ENCODE results near the gene RGPD6.
"Not testable (repeated sequence)": the region's sequence is repeated elsewhere in the genome, so short reads cannot be mapped to it uniquely, and the experiment has no call there.

Gene RGPD6

DNA sequence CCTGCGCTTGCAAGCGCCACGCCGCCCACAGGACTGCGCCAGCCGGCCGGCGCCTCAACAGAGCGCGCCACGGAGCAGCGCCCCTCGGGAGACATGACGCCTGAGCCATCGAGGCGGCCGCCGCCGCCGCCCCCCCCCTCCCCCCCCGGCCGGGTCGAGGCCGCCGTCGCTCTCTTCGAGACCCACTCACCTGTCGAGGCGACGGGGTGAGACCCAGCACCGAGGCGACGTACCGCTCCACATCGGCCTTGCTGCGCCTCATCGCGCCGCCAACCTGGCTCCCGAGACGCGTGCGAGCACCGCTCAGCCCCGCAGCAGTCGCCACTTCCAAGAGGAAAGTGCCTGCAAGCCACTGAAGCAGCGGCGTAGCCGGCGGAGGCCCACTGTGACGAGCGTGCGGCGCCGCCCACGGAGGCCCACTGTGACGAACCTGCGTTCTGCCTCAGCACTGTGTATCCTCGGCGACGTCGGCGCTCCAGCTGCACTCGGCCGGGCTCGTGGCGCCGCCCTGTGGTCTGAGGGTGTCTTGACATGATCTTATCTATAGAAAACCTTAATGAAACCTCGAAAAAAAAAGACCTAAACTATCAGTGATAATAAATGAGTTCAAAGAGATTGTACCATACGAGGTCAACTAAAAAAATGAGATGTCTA is at the start of gene RGPD6:
RGPD6 (minus strand) TSS at position 460 of the 654 bp plus-strand sequence; CDS start at position 262, 198 bp downstream.
- not testable (repeated sequence) for H3K27ac ChIP-seq

DNA sequence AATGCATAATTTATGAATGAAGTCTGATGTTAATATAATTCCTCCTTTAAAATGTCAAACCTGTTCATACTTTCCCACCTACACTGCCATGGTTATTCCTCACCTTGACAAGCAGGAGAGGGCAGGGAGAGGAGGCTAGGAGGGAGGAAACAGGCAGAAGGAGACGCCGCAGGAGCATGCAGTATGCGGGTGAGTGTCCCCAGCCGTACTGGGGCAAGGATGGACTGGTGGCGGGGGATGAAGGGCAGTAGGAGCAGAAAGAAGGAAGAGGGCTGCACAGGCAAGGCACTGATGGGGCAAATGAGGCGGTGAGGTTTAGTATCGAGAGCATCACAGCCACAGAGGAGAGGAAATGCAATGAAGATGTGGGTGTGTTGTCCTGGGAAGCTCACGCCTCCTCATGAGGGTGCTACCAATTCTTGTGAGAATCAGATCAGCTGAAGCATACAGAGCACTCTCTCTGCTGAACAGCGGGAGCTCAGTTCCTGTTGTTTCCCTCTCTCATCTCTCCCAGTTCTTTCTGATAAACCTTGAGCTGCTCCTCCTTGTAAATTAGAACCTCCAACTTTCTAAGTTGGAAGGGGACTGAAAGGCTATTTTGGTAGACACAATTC is 42.4 kb upstream of the RGPD6 start:
- not testable (repeated sequence) for H3K27ac ChIP-seq

DNA sequence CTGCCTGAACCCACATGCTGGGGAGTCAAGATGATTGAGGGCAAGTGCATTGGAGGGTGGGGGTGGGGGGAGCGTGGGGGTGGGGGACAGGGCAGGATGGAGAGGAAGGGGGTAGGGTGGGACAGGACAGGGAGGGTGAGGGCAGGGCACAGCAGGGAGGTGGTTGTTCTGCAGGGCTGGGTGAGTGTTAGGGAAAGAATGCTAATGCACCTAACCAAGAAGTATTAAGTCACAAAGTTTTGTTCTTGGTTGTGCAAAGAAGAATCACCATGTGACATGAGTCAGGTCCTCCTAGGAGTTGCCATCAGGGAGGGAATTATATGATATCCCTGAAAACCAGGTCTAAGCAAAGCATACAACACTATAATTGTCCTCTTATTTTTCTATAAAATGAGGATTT is 36.9 kb upstream of the RGPD6 start:
- not testable (repeated sequence) for H3K27ac ChIP-seq

DNA sequence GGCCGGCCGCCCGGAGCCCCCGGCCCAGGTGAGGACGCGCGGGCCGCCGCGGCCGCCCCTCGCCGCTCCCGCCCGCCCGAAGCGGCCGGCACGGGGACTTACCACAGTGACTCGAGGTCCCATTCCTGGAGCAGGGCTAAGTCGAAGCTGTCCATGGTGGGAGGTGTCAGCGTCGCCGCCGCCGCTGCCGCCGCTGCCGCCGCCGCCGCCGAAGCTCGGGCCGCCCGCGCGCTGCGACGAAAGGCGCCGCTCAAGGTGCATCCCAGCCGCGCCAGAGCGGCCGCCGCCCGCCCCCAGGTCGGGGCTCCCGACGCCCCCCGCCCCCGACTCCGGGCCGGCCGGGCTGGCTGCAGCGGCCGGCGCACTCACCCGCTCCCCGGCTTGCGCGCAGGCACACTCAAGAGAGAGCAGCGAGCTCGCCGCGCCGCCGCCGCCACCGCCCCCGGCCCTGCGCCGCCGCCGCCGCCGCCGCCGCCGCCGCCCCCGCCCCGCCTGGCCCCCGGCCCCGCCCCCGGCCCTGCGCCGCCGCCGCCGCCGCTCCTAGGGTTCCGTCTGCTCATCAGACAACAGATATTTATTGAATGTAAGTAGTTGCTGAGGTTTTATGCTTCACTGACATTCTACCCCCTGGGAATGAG is 33.7 kb upstream of the RGPD6 start:
- H3K27ac ChIP-seq: not testable (repeated sequence)

DNA sequence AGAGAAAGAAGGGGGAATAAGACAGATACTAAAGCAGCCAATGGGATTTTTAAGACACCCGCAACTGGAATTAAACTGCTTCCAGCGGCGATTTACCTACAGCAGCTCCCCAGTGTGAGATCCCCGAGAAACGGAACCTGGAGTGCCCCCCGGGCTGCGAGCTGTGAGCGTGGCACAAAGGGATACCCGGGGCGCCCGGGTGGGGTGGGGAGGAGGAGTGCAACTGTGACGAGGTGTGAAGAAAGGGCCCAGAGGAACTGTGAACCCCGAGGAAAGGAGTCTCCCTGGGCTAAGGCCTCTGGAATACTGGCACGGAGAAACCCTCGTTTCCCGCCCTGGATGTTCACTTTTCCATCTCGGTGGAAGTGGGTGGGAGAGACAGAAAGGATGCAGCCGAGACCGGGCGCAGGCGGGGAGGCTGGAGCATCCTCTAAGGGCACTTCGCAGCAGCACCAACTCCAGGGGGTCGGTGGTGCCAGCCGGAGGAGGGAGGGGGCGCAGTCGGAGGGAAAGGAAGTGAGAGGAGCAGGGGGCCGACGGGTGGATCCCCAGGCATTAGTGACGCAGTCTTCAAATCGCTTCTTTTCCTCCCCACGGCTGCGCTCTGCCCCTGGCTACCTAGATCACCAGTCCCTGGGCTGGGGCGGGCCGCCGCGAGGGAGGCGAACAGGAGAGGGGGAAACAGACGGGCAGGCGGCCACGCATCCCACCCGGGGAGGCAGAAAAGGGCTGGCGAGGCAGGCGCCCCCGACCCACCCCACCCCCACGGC is 33.0 kb upstream of the RGPD6 start:
- not testable (repeated sequence) for H3K27ac ChIP-seq

DNA sequence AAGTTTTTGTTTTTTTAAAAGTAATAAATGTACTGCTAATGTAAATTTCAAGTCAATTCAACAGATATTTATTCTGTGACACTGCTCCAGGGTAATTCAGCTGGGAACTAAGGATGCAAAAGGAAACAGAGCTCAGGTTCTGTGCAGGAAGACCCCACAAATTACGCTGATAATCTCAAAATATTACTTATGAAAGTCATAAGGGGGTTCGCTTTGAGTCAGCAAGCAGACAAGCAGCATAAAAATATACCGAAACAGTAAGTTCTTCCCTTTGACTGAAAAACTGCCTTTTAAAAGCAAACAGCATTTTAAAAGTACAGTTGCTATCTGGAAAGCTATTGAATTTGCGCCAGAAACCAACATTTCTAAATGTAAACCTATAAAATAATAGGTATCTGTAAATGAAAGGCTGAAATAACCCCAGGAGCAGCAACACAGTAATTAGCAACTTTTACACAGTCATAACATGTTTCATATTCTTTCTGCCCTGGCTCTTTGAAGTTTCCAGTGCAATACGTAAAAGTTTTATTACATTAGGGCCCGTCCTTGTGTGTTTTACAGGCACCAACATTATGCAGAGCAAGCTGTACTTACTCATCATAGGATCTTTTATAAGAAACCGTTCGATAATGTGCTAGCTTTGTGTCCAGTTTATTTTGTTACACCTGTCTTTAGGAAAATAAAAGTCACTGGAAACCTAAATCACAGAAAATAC is 31.9 kb upstream of the RGPD6 start:
- not testable (repeated sequence) for H3K27ac ChIP-seq

DNA sequence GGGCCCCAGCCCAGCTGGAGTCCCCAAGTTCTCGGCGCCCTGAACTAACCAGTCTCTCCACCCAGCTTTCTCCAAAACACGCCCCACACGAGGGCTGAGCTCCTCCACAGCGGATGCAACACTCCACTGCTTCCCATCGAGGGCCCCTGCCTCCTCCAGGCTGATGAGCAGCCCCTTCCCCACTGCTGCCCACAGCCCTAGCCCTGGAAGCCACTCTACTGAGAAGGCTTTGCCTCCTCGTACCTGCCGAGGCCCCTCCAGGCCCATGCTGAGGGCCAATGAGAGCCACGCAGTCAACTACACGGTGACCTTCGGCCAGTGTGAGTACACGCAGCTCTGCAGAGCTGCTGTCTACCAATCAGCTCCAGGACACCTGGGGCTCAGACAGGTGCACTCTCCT is 28.0 kb upstream of the RGPD6 start:
- not testable (repeated sequence) for H3K27ac ChIP-seq

DNA sequence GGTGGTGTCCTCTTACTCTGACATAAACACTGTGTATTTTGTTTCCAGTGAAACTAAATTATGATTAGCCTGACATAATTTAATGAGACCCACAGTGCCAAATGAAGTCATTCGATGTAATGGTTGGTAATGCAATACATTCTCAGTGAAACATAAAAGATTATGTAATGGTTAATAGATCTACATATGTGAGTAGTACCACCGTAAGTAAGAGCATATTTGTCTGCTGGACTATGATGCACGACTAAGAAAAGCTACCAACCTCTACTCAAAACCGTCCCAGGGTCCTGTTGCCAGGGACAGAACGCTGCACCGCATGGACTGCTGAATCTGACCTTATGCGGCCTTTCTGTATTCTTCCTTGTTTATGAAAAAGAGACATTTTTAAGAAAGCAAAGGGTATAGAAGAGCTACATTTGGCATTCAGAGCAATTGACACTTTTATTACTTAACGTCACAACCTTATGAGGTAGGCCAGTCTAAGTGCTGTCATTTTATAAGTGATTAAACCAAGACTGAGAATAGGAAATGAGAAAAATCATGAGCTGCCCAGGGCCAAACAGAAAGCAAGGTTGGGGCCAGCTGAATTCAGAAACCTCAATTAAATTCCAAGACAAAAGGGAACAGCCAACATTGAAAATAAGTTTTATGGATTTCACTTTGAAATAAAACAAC is 27.0 kb upstream of the RGPD6 start:
- H3K27ac ChIP-seq: not testable (repeated sequence)

DNA sequence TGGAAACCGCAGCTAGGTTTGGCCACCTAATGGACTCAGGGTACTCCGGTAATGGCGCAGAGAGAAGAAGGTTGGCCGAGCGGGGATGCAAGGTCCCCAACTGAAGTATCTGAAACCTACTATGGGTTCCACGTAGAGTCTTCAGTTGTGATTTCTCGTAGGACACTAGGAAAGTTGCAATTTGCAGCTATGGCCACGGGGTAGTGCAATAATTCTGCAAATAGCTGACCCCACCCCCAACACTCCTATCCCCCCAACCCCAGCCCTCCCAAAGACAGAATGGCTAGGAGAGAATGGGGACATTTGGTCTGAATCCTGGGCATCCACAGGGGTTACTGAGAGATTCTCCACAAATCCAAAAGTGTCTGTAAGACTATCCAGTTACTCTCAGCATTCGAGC is 25.1 kb upstream of the RGPD6 start:
- not testable (repeated sequence) for H3K27ac ChIP-seq

DNA sequence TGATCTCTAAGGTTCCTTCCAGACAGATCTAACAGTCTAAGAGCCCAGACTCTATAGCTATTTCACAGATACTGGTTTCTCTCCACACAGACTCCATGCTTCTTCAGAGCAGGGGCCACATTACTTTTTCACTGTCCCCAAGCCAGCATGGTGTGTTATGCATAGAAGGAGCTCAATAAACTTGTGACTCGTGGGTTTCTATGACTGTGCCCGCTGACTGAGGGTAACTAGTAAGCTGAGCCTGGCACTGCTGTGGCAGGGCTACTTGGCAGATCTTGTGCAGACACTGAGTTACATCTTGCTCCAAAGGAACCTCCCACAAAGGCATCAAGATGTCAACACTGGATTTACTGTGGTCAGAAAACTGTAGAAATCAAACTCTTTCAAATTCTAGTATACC is 15.0 kb upstream of the RGPD6 start:
- not testable (repeated sequence) for H3K27ac ChIP-seq

DNA sequence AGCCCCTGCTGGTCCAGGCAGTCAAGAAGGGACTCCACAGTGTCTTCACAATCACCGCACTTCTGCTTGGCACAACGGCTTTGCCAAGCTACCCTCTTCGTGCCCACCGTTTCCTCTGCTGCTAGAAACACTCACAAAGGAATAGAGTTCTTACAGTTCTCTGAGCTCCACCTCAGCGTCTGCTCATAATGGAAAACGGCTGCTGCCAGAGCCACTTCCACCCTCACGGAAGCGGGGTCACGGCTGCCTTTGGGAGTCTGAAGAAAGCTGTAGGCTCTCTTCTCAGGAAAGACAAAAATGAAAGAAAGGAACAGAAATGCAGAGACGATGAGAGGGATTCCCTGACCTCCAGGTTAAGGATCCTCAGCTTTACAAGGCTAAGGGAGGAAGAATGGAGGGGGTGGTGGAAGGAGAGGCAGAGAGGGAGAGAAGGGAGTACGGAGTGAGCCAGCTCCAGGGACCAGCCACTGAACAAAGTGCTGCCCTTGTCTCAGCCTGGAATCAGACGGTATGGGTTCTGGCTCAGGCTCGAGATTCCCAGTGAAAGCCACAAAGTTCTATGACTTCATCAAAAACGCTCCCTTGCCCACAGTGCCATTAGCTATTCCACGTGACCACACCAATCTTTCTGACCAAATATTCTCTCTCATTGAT is 12.8 kb upstream of the RGPD6 start:
- H3K27ac ChIP-seq: not testable (repeated sequence)

DNA sequence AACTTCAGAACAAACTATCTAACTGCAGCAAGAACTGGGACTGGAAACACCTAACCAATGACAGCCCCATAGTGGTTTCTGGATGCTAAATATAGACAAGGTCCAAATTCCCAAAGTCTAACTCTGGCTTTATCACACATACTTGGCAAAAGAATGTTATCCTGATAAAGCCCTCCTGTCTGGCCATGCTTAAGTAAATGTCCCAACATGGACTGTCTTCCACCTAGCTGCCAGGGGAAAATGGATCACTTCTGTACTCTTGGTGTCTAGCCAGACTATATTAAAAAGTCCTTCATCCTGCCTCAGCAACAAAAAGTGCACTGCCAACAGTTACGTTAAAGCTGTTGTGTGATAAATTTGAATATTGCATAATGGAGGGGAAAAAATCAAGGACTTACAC is 11.5 kb upstream of the RGPD6 start:
- H3K27ac ChIP-seq: not testable (repeated sequence)

DNA sequence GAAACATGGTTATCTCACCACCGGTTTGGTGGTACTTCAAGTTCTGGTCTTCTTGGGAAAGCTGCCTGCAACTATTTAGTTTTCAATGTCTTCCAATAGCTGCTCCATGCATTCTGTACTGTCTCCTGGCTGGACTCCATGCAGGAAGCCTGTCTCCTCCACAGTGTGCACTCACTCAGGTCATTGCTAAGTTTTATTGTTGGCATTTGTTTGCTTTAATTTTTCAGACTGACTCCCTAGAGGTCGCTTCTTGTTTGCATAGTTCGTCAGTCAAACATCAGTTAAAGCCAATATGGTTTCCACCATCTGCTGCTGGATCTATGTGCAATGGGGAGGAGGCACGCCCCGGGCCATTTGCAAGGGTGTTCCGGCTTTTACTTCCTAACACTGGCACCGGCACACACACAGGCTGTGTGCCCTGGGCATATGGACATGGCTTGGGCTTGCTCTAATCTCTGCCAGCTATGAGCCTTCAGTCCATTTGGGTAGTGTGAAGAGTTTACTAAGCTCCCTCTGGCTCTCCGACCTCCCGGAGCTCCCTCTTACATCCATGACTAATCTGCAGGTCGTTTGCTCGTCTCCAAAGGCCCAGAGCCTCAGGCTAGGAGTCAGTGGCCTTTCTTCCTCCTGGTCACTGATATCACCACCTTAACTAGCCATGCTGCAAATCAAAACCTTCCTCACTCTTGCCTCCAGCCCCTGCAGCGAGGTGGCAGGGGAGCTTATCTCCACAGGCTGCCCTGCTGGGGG is 2.4 kb upstream of the RGPD6 start:
- H3K27ac ChIP-seq: not testable (repeated sequence)

DNA sequence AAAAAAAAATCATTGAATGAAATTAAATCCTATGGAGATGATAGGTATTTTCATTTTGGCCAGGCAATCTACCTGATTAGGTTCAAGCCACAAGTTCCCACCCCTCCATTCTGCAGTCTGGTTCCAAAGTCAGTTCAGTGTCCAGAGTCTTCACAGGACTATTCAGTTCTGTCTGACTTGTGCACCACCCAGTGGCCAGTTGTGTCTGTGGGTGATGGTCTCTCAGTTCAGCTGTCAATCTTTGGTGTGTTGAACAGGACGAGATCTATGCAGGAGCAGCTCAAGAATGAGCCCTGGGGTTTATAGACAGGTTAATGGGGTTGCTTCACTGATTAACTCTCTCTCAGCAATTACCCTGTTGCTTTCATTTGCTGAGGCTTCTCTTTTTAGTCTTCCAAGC is 1.4 kb upstream of the RGPD6 start:
- H3K27ac ChIP-seq: not testable (repeated sequence)

DNA sequence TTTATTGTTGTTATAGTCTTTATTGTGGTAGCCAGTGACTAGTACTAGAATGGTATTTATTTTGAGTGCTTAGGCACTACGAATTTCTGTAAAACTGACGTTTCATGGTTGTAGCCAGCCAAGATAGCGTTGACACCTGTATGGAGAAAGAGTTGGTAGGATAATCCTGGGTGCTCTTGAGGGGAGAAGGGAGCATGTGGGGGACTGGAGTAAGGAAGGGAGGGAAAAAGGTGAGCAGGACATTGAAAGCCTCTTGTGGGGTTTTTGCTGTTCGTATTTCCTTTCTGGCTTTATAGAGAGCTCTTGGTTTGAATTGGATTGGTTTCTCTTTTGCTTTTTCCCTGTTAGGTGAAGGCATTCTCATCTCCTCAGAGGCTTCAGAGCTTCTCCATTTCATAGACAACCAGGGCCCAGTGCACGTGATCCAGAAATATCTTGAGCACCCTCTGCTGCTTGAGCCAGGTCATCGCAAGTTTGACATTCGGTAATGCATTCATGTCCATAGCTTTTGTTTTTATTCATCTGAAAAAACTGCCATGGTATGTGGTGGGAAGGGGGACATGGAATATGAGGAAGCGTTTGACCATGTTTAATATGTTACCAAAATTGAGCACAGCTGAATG is 77.2 kb downstream of the RGPD6 start:
- H3K27ac ChIP-seq: not testable (repeated sequence)

DNA sequence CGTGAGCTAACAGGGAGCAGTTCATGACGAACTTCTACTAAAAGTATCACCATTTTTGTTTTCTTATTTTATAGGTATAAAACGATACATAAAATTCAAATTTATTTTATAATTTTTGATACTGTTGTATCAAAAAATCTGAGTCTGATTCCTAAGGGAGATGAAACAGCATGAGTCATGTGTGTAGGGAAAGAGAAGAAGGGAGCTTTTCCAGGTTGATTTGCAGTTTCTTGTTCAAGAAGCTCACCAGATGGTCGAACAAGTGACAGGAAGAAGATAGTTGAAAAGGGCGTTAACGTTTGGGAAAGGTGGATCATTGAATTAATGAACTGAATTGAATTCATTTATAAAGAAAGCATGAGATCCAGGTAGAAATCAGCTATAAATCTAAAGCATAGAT is 81.0 kb downstream of the RGPD6 start:
- not testable (repeated sequence) for H3K27ac ChIP-seq

DNA sequence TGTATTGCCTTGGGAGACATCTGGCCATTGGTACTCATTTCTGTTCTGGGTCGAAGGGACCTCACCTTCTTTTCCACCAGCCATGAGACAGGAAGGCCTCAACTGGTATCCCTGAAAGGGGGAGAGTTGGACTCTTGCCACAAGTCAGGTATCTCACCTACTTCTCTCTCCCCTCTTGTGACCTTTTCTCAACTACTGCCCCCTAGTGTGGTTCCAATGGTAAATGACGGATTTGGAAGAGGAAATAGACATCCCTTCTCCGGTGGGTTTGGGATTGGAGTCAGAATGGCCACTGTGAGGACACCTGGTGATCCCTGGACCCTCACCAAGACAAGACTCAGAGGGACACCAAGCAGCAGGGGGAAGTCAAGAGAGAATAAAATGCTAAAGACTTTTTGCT is 82.5 kb downstream of the RGPD6 start:
- H3K27ac ChIP-seq: not testable (repeated sequence)

DNA sequence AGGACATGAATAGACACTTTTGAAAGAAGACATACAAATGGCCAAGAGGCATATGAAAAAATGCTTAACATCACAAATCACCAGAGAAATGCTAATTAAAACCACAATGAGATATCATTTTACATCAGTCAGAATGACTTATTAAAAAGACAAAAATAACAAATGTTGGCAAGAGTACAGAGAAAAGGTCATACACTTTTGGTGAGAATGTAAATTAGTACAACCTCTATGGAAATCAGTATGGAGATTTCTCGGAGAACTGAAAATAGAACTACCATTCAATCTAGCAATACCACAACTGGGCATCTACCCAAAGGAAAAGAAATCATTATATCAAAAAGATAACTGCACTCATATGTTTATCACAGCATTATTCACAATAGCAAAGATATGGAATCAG is 88.0 kb downstream of the RGPD6 start:
- H3K27ac ChIP-seq: not testable (repeated sequence)

DNA sequence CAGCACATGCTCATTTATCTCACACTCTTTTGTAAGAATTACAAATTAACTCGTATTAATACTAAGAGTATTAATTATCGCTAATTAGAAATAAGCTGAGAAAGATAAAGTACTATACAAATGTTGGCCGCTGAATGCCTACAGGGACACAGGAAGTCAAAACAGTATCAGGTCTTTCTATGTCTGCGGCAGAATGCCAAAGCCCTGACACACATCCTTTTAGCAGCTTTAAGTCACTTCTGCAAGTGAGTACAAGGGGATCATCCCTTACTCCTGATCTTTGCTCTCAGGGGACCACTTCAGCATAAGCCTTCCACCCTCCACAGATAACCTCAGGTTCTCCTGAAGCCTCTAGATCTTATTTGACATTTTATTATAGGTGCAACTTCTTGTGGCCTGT is 94.3 kb downstream of the RGPD6 start:
- not testable (repeated sequence) for H3K27ac ChIP-seq

DNA sequence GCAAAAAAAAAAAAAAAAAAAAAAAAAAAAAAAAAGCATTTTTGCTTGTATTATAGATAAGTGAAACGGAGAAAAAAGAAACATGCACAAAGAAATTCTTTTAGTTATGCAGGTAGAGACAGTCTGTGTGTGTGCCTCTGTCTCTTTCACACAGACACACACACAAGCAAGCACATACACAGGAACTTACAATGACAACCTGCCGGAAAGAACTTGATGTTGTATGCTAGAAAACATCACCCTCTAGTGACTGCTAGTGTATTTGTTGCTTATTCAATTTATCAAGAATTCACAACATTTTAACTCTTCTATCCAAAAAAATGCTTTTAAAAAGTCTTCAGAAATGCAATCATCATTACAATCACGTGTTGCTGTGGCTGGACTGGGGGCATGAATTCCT is 95.8 kb downstream of the RGPD6 start:
- H3K27ac ChIP-seq: not testable (repeated sequence)
